GM18873 (cell line): Measurements from ENCODE around the gene GGT6.

Experiments used
- ATAC-seq: cut with Tn5 transposase; IDR thresholded peaks from one replicate; pipeline ENCODE4 v1.9.1; 2021; ENCODE audit warnings: mild to moderate bottlenecking, moderate library complexity, moderate number of reproducible peaks; ENCODE audit not compliant: unreplicated experiment, low FRiP score

The GGT6 gene

DNA sequence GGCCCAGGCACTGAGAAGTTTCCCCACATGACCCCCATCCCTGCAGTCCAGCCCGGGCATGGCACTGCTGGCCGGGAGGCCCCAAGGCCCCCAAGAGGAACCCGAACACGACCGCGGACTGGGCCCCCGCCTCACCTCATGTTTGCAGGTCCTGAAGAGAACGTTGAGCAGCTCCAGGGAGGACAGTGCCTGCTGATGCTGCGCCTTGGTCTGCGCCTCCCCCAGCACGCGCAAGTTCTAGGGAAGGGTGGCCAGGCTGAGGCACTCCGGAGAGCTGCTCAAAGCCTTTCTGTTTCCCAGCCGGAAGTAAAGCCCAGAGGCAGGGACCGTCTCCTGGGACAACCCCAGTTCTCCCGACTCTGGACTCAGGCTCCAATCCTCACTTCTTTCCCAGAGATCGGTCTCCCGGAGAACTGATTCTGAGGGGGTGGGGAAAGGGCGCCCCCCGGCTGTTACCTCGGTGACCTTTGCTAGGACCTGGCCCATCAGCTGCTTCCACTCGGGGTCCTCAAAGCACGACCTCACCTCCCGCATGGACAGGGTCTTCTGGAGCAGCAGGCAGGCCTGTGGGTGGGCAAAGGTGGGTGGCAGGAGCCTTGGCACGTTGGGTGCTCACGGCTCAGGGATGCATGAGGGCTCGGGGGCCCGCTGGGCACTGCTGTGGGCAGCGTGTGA is 18.9 kb downstream of the GGT6 start:
- no peak for ATAC-seq

DNA sequence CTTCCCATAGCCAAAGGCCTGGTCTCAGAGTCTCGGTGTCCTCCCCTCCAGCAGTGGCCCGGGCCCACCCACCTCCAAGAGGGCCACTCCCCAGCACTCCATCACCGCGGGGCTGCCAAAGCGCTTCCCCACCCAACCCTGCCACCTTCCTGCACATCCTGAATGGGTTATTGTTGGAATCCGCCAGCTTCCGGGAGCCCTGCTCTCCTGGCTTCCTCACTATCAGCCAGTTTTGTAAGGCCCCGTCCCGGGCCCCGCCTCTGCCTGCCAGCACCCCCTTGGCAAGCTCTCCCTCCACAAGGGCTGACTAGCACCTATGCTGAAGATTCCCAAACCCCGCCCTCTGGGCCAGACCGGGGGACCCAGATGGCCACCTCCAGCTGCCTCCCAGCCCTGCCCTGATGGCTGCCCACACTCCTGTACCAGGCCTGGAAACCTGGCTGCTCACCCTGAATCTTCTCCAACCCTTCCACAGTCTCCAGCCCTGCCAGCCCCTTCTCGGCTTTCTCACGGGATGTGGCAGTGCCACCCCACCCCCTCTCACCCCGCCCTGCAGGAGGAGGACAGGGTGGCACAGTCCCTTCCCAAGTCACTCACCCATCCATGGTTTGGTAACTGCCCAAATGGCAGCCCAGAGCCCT is 19.6 kb downstream of the GGT6 start:
- no peak for ATAC-seq

DNA sequence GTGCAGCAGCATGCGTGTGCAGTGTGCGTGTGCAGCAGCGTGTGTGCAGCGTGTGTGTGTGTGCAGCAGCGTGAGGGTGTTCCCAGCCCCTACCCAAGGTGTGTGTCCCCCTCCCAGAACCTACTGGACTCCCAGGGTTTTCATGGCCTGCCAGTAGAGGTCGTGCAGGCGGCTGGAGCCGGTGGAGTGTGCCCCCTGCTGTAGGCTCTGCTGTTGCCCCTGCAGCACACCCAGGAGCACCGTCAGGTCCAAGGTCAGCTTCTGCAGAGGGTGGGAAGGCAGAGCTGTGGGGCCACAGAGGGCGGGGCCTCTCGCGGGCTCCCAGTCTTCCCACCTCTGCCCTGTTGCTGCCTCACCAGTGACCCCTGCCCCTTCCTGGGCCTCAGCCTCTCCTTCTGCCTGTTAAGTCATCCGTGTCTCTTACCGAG is 20.1 kb downstream of the GGT6 start:
- no peak for ATAC-seq

DNA sequence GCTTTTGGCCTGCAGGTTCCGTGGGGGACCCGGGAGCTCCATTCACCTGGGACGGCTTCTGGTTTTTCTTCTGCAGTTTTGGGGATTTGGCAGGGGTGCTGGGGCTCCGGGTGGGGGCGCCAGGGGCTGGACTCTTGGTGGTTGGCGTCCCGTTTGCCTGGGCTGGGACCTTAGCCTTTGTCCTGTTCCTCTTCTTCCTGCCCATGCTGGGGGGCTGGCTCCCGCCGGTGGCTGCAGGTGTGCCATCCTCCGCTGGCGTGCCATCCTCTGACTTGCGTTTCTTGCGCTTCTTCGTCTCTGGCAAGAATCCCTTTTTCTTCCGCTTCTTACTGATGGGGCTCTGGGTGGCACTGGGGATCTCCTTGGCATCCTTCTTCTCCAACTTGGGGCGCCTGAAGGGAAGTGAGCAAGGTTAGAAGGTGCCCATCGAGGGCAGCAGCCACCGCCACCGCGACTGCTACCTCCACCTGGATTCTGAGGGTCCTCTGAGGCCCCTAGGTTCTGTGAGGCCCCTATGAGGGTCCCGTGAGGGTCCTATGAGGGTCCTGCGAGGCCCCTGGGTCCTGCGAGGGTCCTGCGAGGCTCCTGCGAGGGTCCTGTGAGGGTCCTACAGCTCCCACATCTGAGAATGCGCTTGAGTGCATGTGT is 20.7 kb downstream of the GGT6 start:
- no peak for ATAC-seq

DNA sequence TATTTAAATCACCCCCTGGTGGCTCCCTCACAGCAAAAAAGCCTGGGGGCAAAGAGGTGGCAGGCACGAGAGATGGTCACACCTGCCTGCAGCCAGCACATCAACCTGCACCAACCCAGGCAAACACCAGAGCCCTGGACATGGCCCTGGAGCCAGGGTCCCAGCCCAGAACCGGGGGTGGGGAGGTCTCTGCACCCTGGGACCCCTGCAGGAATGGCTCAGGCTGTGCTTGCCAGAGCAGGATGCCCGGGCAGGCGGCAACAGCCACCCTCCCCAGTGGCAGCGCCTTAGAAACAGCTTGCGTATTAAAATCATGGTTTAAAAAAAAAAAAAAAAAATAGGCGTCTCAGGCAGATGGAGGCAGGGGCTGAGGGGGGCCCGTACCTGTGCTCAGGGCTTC is 21.4 kb downstream of the GGT6 start:
- no peak for ATAC-seq

DNA sequence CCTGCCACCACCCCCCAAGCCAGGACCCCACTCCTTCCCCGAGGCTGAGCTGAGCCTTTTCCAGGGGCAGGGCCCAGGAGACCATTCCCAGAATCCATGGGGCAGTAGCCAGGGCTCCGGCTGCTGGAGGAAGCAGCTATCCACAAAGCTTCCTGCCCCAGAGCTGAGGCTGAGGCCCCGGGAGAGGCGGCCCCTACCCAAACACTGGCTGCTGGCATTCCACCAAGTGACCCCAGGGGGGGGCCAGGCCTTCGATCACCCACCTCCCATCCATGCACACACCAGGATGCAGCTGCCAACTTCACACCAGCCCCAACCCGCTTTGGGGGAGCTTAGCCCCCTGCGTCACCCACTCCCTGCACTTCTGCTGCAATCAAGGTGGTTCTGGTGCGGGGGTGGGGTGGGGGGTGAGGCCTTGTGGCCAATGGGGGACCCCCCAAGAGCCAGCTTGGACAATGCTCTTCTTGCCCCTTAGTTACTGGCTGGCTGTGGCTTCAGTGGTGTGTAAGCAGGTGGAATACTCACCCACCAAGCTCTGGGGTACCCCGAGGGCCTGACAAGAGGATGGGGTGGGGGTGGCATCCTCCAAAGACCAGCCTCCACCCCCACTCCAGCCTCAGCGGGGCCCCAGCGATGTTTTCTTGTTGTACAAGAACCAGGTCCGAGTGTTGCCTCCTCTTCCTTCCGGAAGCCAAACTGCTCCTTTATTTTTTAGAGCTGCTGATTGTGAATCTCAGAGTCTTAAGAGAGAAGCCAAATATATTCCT is 22.0 kb downstream of the GGT6 start:
- no peak for ATAC-seq

DNA sequence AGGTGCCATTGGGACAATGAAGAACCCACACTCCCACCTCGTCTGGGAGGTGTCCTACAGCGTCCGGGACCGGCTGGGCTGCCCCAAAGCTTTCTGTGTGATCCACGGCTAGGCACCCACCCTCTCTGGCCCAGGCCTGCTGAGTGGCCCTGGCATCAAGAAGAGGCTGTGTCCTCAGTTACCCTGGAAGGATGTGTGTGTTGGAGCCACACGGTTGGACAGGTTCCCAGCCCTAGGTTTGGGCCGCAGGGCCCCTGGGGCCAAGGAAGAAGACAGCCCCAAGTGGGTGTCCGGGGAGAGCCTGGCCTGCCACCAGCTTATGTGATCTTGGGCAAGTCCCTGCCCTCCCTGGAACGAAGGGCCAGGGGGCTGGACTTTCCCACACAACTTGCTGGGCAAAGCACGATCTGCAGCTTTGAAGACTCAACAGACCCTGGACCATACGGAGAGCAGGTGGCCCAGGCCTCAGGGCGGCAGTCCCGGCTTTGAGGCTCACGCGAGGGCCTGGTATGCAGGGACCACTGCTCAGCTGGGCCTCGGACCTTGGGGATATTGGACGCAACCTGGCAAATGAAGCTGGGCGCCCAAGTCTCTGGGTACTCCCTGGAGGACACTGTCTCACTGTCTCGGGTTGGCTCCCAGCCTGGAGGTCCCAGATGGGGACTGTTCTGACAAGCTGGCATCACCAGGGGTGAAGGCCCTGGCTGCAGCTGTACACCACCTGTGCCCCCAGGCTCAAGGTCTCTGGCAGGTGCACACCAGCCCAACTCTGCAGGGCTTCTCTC is 22.7 kb downstream of the GGT6 start:
- ATAC-seq: no peak

DNA sequence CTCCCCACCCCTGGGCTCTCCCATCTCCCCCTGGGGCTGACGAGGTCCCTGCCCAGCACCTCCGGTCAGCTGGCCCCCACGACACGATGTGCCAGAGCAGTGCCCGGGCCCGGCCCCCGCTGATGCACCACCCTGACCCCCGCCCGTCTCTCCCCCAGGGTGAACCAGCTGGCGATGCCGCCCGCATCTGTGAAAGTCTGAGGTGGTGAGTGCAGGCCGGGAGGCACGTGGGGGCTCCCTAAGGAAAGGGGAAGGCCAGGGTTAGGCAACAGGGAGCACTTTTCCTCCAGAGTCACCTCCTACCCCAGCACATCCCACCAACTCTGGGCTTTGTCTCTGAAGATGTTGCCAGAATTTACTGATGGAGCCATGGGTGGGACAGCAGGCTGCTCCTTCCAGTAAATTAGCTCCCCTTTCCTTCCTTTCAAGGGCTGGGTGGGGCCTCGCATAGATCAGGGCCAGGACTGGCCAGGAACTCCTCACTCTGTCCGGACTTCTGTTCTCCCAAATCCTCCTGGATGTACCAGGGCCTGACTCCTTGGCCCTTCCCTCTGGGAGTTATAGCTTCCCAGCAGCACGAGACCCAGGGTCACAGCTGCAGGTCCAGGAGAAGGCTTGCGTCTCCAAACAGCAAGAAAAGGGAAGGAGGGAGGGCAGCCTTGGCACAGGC is 23.5 kb downstream of the GGT6 start:
- ATAC-seq: no peak

DNA sequence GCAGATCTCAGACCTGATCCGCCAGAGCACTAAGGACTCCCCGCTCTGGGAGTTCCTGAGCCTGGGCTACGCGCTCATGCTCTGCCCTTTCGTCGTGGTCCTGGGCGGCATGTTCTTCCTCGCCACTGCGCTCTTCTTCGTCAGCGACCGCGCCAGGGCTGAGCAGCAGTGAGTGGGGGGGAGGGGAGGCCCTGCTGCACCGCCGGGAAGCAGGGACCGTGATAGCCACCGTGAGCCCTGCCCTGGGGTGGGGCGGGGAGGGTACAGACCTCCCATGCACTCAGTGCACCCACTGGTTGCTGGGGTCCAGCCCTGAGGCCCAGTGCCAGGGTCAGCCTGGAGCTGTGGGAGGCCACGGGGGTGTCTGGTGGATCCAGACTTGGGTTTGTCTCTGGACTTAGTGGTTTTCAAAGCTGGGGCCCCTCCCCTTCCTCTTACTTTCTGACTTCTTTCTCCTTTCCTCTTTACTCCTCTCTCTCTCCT is 24.1 kb downstream of the GGT6 start:
- no peak for ATAC-seq

DNA sequence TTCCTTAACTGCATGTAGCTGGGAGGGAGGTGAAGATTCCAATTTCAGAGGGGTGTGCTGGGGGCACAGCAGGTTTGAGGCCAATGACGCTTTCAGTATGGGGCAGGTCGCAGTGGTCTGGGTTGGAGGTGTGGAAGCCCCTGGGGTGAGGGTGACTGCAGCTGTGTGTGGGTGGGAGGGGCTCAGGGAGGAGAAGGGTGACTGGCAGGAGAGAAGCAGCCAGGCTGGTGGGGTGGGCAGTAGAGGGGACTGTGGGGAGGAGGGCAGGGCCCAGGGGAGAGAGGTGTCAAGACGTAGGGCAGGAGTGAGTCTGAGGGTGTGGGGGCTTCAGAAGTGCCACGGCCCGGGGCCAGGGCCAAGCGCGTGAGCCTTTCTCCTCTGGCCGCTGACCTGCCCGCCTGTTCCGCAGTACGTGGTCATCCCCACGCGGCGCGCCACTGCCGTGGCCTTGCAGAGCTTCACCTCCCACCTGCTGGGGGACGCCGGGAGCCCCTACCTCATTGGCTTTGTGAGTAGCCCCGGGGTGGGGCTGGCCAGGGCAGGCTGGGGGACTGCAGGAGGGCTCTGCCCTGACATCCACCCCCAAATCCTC is 24.6 kb downstream of the GGT6 start:
- no peak for ATAC-seq

DNA sequence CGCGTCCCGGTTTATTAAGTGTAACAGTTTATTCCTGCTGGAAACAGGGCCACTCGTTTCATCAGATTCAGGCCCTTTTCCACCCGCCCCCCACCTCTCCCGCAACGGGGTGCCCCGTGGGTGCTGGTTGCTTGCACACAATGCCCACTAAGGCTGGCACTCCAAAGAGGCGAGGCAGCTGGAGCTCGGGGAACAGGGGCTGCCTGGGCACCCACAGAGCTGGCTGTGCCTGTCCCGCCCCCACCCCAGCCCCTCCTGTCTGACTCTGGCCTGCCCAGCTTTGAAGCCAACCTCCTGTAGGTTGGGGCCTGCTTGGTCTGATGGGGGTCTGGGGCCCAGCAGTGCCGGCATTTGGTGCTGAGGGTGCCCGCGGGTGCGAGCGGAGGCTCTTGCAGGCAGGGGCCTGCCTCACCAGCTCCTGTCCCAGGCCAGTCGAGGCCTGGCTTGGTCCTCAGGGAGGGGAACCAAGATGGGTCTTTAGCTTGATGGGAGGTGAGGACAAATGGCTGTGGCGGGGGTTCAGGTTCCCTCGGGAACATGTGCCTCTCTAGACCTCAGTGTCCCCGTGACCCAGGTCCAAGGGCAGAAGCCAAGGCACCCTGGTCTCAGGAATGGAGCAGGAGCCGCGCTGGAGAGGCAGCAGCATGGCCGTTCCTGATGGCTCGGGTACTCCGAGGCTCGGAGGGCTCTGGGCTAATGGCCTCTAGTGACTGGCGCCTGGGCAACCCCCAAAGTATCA is 25.3 kb downstream of the GGT6 start:
- no peak for ATAC-seq

DNA sequence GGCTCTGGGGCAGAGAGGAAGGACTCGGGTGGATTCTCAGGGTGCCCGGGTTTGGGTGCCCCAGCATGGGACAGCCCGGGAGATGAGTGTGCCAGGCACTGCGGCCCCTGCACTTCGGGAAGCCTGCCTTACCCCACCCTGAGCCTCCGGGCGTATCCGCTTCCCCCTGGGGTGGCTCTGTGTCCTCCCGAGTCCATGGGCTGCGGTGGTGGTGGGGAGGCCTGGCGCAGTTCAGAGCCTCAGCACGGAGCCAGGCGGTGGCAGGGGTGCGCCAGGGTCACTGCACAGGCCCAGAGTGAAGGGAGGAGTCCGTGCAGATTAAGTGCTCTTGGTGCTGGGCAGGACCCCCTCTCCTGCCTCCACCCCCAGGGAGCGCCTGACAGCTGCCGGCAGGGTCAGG is 25.9 kb downstream of the GGT6 start:
- ATAC-seq: no peak

DNA sequence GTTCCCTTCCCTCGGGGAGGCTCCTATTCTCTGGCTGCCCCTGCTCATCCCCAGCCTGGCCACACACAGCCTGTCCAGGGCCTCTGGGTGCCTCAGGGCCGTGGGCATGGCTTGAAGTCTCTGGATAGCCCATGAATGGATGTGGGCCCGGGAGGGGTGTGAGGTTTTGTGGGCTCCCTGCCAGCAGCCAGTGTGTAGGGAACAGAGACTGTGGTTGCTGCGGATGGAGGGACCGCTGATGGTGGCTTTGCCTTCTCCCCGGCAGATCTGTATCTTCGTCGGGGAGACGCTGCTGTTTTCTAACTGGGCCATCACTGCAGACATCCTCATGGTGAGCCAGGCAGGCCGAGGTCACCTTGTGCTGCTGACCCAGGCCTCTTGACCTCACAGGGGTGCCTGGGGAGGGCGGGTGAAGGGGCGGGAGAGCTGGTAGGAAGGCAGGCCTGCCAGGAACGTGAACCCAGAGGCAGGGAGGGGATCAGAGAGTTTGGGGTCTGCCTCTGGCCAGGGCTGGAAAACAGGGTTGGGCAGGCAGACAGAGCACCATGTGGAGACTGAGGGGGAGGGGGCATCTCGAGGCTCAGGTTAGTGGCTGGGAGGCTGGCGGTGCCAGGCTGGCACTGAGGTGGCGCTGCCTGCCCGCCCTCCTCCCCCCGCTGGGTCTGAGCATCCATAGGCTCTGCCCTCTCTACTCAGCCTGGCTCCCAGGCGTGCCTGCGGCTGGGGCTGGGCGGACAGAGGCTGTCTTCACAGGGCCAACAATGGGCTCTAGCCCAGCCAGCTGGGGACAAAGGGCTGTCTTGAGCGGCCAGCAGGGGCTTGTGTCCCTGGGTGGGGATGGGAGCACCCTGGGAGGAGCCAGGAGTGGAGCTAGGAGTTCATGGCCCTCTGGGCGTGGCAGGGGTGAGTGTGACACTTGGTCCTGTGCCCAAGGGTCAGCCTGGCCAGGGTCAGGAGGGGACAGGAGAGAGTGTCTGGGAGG is 26.6 kb downstream of the GGT6 start:
- no peak for ATAC-seq

DNA sequence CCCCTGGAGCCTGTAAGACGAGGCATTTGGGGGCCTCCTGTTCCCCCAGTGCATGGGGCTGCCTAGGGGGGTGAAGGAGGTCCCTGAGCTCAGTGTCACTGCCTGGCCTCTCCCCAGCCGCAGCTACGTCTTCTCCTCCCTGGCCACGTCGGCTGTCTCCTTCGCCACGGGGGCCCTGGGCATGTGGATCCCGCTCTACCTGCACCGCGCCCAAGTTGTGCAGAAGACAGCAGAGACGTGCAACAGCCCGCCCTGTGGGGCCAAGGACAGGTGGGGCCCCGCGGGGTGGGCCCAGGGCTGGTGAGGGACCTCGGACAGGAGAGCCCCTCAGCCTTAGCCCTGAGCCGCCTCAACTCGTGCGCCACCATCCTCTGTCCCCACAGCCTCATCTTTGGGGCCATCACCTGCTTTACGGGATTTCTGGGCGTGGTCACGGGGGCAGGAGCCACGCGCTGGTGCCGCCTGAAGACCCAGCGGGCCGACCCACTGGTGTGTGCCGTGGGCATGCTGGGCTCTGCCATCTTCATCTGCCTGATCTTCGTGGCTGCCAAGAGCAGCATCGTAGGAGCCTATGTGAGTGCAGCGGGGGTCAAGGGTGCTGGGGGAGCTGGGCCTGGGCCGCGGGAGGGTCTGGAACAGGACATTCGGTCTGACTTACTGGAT is 27.4 kb downstream of the GGT6 start:
- no peak for ATAC-seq

DNA sequence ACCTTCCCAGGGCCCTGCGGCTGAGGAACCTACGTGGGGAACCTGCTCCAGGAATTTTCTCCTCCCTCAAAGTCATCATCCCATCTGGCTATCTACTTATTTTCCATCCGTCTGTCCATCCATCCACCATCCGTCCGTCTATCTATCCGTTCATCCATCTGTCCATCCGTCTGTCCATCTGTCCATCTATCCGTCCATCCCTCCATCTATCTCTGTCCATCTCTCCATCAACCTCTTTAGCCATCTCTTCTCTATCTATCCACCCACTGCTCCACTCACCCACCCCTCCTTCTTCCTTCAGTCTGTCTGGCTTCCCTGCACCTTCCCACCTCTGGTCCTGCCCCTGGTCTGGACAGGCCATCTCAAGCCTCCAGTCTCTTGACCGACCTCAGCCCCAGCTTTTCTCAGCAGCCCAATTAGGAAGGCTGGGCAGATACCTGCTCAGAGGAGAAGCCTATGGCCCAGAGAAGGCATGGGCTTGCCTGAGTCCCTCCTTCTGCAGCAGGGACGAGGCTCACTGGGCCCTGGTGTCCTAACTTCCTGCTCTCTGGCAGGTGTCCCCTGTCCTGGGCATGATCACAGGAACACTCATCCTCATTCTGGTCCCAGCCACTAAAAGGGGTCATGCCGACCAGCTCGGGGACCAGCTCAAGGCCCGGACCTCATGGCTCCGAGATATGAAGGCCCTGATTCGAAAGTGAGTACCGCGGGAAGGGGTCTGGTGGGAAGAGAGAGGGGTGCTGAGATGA is 28.2 kb downstream of the GGT6 start:
- ATAC-seq: no peak
